Endothelial cell of umbilical vein (primary cell): Measurements from ENCODE around the gene LIM2. TPM values are rescaled to one million over a fixed set of nuclear protein-coding genes. Genes with fewer than 3 reads are reported as not detected.

Experiments
- BruUV-seq: library from RNA; stranded (reverse); fragments of 400-500 nt; replicated peaks from 2 replicates; lab custom pipeline; 2021; lab: Mats Ljungman, UMichigan
- CTCF ChIA-PET: fragments of 300-600, 350-600 bp; sonication (Branson Sonifier 250); formaldehyde crosslinking; loops from one replicate; lab custom pipeline; 2021; ENCODE audit warnings: antibody characterized with exemption, inconsistent platforms; lab: Charles Lee
- POLR2A ChIA-PET: fragments of 300-600, 350-600 bp; sonication (Branson Sonifier 250); formaldehyde crosslinking; loops from one replicate; lab custom pipeline; 2021; ENCODE audit warnings: antibody characterized with exemption, inconsistent platforms; lab: Charles Lee
- DNase-seq: peaks from one replicate; pipeline ENCODE4 v3.0.0-alpha.2; 2011; ENCODE audit warnings: low read depth, low spot score
- FAIRE-seq: peaks from 2 replicates; lab custom pipeline; 2011; peaks lifted over from hg19 to GRCh38; lab: Jason Lieb, UNC
- H2AFZ ChIP-seq: 2 replicates; pipeline ENCODE4 v1.6.0; 2012; ENCODE audit warnings: low read depth, low read length, control low read depth, inconsistent platforms
- H3K27ac ChIP-seq: 2 replicates; pipeline ENCODE4 v1.5.1; 2011; ENCODE audit warnings: low read depth, mild to moderate bottlenecking, control low read depth, low read length, moderate library complexity; ENCODE audit not compliant: insufficient read depth
- H3K27me3 ChIP-seq, 2 experiments: 2 replicates each; pipeline versions ENCODE4 v1.6.0 to v1.6.1; 2011; ENCODE audit warnings: low read length in 2 of 2, mixed read lengths in 1 of 2; ENCODE audit not compliant: control insufficient read depth in 2 of 2, insufficient read depth in 2 of 2
- H3K36me3 ChIP-seq, 2 experiments: 2 replicates in 1 of 2; 3 replicates in 1 of 2; pipeline ENCODE4 v1.5.1; 2011; ENCODE audit warnings: low read length in 2 of 2, mild to moderate bottlenecking in 1 of 2, moderate library complexity in 1 of 2; ENCODE audit not compliant: control insufficient read depth in 2 of 2, insufficient read depth in 2 of 2; ENCODE audit errors: extremely low read depth in 1 of 2
- H3K4me1 ChIP-seq: 3 replicates; pipeline ENCODE4 v1.5.1; 2011; ENCODE audit warnings: mild to moderate bottlenecking, low read length; ENCODE audit not compliant: control insufficient read depth, insufficient read depth; ENCODE audit errors: extremely low read depth
- H3K4me2 ChIP-seq: 2 replicates; pipeline ENCODE4 v1.6.1; 2011; ENCODE audit warnings: low read length, control low read depth, mixed read lengths; ENCODE audit not compliant: insufficient read depth
- H3K4me3 ChIP-seq, 3 experiments: fragments of 200-600 bp in 1 of 3; sonication (generic), shearing (Covaris generic) in 1 of 3; replicated peaks in 1 of 3; 2 replicates each; pipeline ENCODE4 v1.5.1; 2011 to 2016; ENCODE audit warnings: control low read depth in 3 of 3, low read length in 3 of 3, mild to moderate bottlenecking in 2 of 3, inconsistent platforms in 1 of 3, low read depth in 1 of 3, moderate library complexity in 1 of 3; ENCODE audit not compliant: insufficient read depth in 1 of 3
- H3K79me2 ChIP-seq: 2 replicates; pipeline ENCODE4 v1.6.0; 2012; ENCODE audit warnings: low read length, inconsistent platforms; ENCODE audit not compliant: control insufficient read depth, insufficient read depth
- H3K9ac ChIP-seq: replicated peaks from 2 replicates; pipeline ENCODE3; 2011; ENCODE audit warnings: low read length, control low read depth; ENCODE audit not compliant: insufficient read depth; ENCODE audit errors: extremely low read depth
- H3K9me1 ChIP-seq: replicated peaks from 3 replicates; pipeline ENCODE4 v1.6.0; 2011; ENCODE audit warnings: mild to moderate bottlenecking, low read length; ENCODE audit not compliant: control insufficient read depth, insufficient read depth; ENCODE audit errors: extremely low read depth
- H3K9me3 ChIP-seq: replicated peaks from 2 replicates; pipeline ENCODE4 v1.5.1; 2012; ENCODE audit warnings: low read length, inconsistent platforms; ENCODE audit not compliant: control insufficient read depth, insufficient read depth
- H4K20me1 ChIP-seq: replicated peaks from 2 replicates; pipeline ENCODE3; 2011; ENCODE audit warnings: mild to moderate bottlenecking, low read length; ENCODE audit not compliant: control insufficient read depth, insufficient read depth; ENCODE audit errors: extremely low read depth
- EZH2 ChIP-seq: IDR thresholded peaks from 2 replicates; pipeline ENCODE4 v1.6.1; 2012; ENCODE audit warnings: borderline replicate concordance, low read depth, mild to moderate bottlenecking, moderate library complexity, low read length, inconsistent platforms; ENCODE audit not compliant: severe bottlenecking
- FOS ChIP-seq: IDR thresholded peaks from 2 replicates; pipeline ENCODE4 v1.6.1; 2011; ENCODE audit warnings: mild to moderate bottlenecking, low read length, moderate library complexity, borderline replicate concordance; ENCODE audit not compliant: insufficient read depth
- GATA2 ChIP-seq: IDR thresholded peaks from 2 replicates; pipeline ENCODE4 v1.7.0; 2011; ENCODE audit warnings: low read depth, mild to moderate bottlenecking, moderate library complexity, mixed read lengths, low read length; ENCODE audit not compliant: insufficient read length, insufficient read depth
- JUN ChIP-seq: IDR thresholded peaks from 2 replicates; pipeline ENCODE4 v1.6.1; 2011; ENCODE audit warnings: borderline replicate concordance, low read depth; ENCODE audit not compliant: insufficient read length, insufficient read depth
- MAX ChIP-seq: IDR thresholded peaks from 2 replicates; pipeline ENCODE4 v1.6.1; 2011; ENCODE audit not compliant: insufficient read depth, insufficient read length
- MYC ChIP-seq: IDR thresholded peaks from one replicate; pipeline ENCODE4 v1.6.1; 2011; ENCODE audit warnings: mild to moderate bottlenecking, low read depth, low read length
- POLR2A ChIP-seq: IDR thresholded peaks from 2 replicates; pipeline ENCODE4 v1.6.1; 2012; ENCODE audit warnings: low read depth, mild to moderate bottlenecking, control low read depth, low read length
- POLR2AphosphoS5 ChIP-seq: IDR thresholded peaks from 2 replicates; pipeline ENCODE4 v1.6.1; 2012; ENCODE audit warnings: low read depth, mild to moderate bottlenecking, control low read depth, low read length, moderate library complexity; ENCODE audit not compliant: insufficient read depth
- dilution Hi-C: fragments of 300-500 bp; cut with MboI; formaldehyde crosslinking; loops from one replicate; pipeline ENCODE4 v1.15.0; 2019; ENCODE audit warnings: low sequenced_read_pairs; ENCODE audit not compliant: extremely low pct_ligation_motif_present
- intact Hi-C: fragments of 100-400 bp; cut with micrococcal nuclease; formaldehyde crosslinking; loops from one replicate; pipeline ENCODE4 v1.10.0; 2022
- polyA plus RNA-seq, 4 experiments: library from polyadenylated mRNA; depleted of rRNA in 3 of 4; stranded (reverse) in 3 of 4; unstranded in 1 of 4; fragments of >200 nt; gene quantifications; 2 replicates each; pipeline versions ENCODE4 v1.2.1 to v1.2.3, GENCODE V29; 2011 to 2012; ENCODE audit warnings: missing spikeins in 1 of 4
- total RNA-seq: library from RNA; stranded (reverse); gene quantifications from 2 replicates; pipeline ENCODE4 v1.2.3, GENCODE V29; 2021
- TF ChIP-seq, protein P1 (sequence below), 2 donors: IDR thresholded peaks; 1 replicate in 1 of 2; 2 replicates in 1 of 2; pipeline ENCODE4 v1.5.1; 2011; ENCODE audit warnings: low read length in 2 of 2, mild to moderate bottlenecking in 2 of 2, moderate library complexity in 2 of 2, control low read depth in 1 of 2, inconsistent platforms in 1 of 2, low read depth in 1 of 2; ENCODE audit not compliant: insufficient read depth in 1 of 2; ENCODE audit errors: extremely low read depth in 1 of 2

Gene LIM2
- total and polyA plus RNA-seq, 2 donors (not counting 3 experiments of a cell fraction or from before 2014, with no cell fraction given) = not detected

- Histone ChIP-seq H3K27ac (no peak overlapping the region), H3K9me1 (no peaks in the 10 kb centered on the region), H2AFZ (no peak overlapping the region), H3K27me3 (no peaks in the 10 kb centered on the region), H3K4me2 (no peak overlapping the region), H3K4me1 (no peaks in the 10 kb centered on the region), H4K20me1 (no peaks in the 10 kb centered on the region), H3K9me3 (no peaks in the 10 kb centered on the region), H3K36me3 (no peaks in the 10 kb centered on the region), H3K79me2 (no peaks in the 10 kb centered on the region), H3K9ac (no peak overlapping the region), H3K4me3 (no peak overlapping the region)
- dilution Hi-C loops = no loop called here
- no peak for TF ChIP-seq GATA2
- TF ChIP-seq, protein P1, sequence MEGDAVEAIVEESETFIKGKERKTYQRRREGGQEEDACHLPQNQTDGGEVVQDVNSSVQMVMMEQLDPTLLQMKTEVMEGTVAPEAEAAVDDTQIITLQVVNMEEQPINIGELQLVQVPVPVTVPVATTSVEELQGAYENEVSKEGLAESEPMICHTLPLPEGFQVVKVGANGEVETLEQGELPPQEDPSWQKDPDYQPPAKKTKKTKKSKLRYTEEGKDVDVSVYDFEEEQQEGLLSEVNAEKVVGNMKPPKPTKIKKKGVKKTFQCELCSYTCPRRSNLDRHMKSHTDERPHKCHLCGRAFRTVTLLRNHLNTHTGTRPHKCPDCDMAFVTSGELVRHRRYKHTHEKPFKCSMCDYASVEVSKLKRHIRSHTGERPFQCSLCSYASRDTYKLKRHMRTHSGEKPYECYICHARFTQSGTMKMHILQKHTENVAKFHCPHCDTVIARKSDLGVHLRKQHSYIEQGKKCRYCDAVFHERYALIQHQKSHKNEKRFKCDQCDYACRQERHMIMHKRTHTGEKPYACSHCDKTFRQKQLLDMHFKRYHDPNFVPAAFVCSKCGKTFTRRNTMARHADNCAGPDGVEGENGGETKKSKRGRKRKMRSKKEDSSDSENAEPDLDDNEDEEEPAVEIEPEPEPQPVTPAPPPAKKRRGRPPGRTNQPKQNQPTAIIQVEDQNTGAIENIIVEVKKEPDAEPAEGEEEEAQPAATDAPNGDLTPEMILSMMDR (IDR thresholded peaks at IDR 0.05; ENCODE audit: extremely low read depth in 1 of 2, insufficient read depth in 1 of 2, low read depth in 1 of 2, low read length in 2 of 2) = peak; percentile 99
- ChIA-PET POLR2A (no interaction called here), CTCF (interaction anchor here (0.5 to 6.8 kb wide), 18 partner anchors 13 to 1264 kb away, joined by 3 to 138 read pairs (median 4); no protein-coding TSS in a partner anchor)
- BruUV-seq = no TSS peak
- intact Hi-C loops = loop anchor here (1.0 to 2.0 kb wide), 5 partner anchors 27 to 239 kb away; no protein-coding TSS in a partner anchor
- peak; percentile 87 for FAIRE-seq
- DNase-seq = peak; percentile 67
These were observed 34.3 kb upstream of the LIM2 start for GRCh38 chr19:51422053-51422448.

- intact Hi-C loops (loop anchor here (1.0 to 2.0 kb wide), 5 partner anchors 27 to 240 kb away; no protein-coding TSS in a partner anchor), dilution Hi-C loops (no loop called here)
- Histone ChIP-seq H3K9ac (no peak overlapping the region), H2AFZ (no peak overlapping the region), H3K27ac (no peak overlapping the region), H3K36me3 (no peaks in the 10 kb centered on the region), H3K79me2 (no peaks in the 10 kb centered on the region), H3K4me1 (no peaks in the 10 kb centered on the region), H4K20me1 (no peaks in the 10 kb centered on the region), H3K4me3 (no peak overlapping the region), H3K9me3 (no peaks in the 10 kb centered on the region), H3K9me1 (no peaks in the 10 kb centered on the region), H3K4me2 (no peak overlapping the region), H3K27me3 (no peaks in the 10 kb centered on the region)
- ChIA-PET CTCF (interaction anchor here (0.5 to 6.8 kb wide), 19 partner anchors 13 to 1265 kb away, joined by 3 to 138 read pairs (median 4); no protein-coding TSS in a partner anchor), POLR2A (no interaction called here)
- DNase-seq (no peak), FAIRE-seq (no peak)
- BruUV-seq = no TSS peak
- TF ChIP-seq MAX = no peak
- no peak for TF ChIP-seq EZH2
- no peak for TF ChIP-seq MYC
- no peak for TF ChIP-seq POLR2AphosphoS5
- no peak for TF ChIP-seq GATA2
- TF ChIP-seq JUN = no peak
- no peak for TF ChIP-seq FOS
- TF ChIP-seq, protein P1 (IDR thresholded peaks at IDR 0.05; ENCODE audit: extremely low read depth in 1 of 2, insufficient read depth in 1 of 2, low read depth in 1 of 2, low read length in 2 of 2) = no peak
- TF ChIP-seq POLR2A = no peak
These were observed 33.7 kb upstream of the LIM2 start for GRCh38 chr19:51421229-51422052.
